OCI-M2 (cell line): ENCODE data around the gene PRKCZ.

Experiments
- DNase-seq: peaks from one replicate; lab custom pipeline; 2025; ENCODE audit not compliant: unreplicated experiment; lab: John Stamatoyannopoulos, UW

Gene PRKCZ

DNA sequence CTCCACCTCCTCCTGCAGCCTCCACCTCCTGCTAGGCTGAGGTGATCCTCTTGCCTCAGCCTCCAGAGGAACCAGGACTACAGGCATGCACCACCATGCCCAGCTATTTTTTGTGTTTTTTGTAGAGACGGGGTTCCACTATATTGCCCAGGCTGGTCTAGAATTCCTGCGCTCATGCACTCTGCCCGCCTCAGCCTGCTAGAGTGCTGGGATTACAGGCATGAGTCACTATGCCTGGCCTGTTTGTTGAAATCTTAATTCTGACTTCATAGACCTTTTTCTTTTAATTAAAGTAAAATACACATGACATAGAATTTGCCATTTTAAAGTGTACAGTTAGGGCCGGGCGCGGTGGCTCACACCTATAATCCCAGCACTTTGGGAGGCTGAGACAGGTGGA, 101.7 kb downstream of the PRKCZ start:
- DNase-seq, result no peak

DNA sequence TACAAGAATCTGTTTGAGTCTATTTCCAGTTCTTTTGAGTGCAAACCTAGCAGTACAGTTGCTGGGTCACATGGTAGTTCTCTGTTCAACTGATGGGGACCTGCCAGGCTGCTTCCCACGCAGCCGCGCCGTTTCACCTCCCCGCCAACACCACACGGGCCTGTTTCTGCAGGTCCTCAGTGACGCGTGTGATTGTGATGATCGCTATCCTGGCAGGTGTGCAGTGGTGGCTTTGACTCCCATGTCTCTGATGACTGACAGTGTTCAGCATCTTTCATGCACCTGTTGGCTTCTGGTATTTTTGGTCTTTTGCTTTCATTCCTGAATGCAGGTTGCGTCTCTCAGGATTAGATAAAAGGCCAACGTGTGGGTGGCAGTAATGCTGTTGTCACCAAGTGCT, 102.7 kb downstream of the PRKCZ start:
- DNase-seq, result no peak

DNA sequence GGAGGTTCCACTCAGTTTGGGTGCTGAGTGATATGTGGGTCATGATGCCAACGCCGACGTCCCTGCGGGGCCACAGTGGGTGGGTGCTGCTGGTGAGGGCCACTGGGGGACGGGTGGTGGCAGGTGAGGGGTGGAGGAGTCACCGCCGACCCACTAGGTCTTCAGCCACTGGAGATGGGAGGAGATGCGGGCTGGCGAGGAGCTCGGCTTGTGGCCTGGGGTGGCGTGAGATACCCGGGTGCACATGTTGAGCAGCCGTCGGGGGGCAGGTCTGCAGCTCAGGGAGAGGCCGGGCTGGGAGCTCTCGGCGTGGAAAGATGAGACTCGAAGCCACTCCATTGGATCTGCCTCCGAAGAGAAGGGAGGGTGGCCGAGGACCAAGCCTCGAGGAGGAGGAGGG, 103.8 kb downstream of the PRKCZ start:
- no peak for DNase-seq

DNA sequence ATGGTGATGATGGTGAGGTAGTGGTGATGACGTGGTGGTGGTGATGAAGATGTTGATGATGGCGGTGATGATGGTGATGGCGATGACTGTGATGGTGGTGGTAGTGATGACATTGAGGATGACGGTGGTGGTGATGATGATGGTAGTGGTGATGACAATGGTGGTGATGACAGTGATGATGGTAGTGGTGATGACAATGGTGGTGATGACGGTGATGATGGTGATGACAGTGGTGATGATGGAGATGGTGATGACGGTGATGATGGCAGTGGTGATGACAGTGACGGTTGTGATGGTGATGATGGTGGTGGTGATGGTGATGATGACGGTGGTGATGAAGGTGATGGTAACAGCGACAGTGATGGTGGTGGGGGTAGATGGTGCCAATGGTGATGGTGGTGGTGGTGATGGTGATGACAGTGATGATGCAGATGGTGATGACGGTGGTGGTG, 105.0 kb downstream of the PRKCZ start:
- DNase-seq, result no peak

GRCh38 chr1:2155788-2156187, 105.6 kb downstream of the PRKCZ start:
- DNase-seq, result no peak

- DNase-seq, result no peak
These were observed 106.7 kb downstream of the PRKCZ start for GRCh38 chr1:2156866-2157265.

DNA sequence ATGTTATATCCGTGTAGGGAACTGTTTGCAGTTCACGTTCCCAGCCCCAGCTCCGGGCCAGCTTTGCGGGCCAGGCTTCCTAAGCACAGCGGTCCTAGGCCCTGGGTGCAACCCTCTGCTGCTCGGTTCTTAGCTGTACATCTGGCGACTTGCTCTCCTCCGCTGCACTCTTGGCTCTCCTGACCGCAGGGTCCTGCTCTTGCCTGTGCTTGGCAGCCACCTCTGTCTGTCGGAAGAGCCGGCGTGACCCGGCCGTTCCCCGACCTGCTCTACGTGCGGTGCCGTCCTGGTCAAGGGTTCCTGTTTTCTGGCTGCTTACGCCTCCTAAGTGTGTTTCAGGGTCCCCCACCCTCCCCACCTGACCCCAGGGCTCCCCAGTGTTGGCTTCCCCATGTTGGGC, 107.6 kb downstream of the PRKCZ start:
- no peak for DNase-seq

DNA sequence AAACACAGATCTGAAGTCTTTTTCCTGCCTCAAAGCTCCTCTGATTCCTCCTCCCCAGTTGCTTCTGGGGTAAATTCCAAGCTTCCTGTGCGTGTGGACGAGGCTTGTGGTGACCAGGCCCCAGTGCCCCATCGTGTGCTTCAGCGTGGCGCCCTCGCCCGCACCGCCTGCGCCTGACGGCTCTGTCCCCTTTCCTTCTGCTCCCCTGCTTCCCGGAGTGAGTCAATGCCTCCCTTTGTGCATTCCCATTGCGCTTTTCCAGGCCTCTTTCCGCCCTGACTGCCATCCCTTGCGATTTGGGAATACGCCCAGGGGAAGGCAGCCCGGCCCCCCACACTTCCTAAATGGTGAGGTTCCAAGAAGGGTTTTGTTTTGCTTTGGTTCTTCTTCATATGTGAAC, 108.1 kb downstream of the PRKCZ start:
- DNase-seq, result no peak

DNA sequence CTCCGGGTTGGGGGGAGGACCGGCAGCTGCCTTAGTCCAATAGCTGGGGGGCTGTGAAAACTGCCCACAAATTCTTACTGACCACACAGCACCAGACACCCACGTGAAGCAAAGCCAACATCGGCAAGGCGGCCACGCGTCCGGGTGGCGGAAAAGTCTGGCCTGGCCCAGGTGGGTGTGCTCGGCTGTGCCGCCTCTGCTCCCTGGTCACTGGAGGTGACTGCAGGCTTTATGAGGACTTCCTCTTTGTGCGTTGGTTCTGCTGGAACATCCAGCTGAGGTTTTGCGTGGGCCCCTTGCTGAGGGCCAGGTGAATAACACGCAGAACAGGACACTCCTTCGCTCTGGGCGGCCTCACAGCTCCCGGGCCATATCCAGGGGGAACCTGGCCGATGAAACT, 108.9 kb downstream of the PRKCZ start:
- no peak for DNase-seq

GRCh38 chr1:2160451-2161300, 110.5 kb downstream of the PRKCZ start:
- DNase-seq, result no peak

DNA sequence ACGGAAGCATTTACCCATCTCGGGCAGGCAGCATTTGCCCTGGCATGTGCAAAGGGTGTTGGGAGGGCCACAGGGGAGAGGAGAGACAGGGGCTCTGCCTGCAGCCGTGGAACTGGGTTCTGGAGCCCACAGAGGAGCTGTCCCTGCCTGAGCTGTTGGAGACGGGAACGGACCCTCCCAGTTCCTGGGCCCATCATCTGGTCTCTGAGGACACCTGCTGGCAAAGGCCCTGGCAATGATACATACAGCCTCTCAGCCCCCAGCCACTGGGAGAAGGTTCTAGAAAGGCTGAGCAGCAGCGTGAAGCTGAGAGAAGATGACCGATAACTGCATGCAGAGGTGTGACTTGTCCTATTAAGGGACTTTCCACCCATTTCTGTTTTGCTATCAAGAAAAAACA, 113.0 kb downstream of the PRKCZ start:
- no peak for DNase-seq

DNA sequence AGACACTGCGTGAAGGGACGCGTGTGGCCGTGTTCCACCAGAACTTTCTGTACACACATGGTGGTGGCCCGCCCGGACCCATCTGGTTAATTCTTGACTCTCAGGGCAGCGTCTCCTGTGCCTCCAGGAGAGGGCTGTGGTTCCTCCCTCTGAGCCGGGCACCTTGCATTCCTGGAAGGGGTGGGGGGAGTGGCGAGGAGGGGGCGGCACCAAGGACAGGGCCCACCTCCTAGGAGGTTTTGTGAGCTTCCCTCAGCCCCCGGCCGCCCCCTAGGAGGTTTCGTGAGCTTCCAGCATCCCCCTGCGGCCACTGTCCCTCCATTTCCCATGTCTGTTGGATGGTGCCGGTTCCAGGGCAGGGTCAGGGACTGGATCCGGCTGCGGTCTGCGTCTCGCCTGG, 115.4 kb downstream of the PRKCZ start:
- no peak for DNase-seq

GRCh38 chr1:2166254-2166653, 116.0 kb downstream of the PRKCZ start:
- no peak for DNase-seq

DNA sequence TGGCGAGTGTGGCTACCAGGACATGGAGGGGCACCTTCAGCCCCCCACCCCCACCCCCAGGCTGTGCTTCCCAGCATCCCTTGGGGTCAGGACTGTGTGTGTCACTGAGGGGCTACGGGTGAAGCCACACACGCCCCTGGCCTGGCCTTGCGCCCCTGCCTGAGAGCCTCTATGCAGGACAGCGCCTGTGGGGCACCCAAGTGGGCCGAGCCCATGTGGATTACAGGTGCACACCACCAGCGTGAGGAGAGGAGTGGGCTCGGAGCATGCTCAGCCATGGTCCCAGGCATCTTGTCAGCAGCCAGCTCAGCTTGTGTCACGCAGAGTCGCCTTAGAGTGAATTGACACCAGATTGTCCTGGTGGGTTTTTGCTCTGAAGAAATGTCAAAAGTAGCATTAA, 116.5 kb downstream of the PRKCZ start:
- no peak for DNase-seq

DNA sequence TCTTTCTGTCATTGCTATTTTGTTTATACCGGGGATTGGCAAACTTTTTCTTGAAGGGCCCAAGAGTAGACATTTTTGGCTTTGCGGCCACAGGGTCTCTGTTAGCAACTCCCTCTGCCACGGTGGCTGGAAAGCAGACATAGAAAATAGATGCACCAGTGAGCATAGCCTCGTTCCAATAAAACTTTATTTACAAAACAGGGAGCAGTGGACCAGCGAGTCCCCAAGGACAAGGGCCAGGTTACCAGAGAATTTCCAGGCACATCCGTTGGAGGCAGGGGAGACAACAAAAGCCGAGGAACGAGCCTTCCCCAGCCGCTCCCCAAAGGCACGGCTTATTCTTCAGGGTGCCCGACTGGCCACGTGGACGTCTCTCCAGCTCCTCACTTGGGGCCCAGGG, 117.9 kb downstream of the PRKCZ start:
- no peak for DNase-seq

GRCh38 chr1:2168535-2168934, 118.3 kb downstream of the PRKCZ start:
- no peak for DNase-seq

DNA sequence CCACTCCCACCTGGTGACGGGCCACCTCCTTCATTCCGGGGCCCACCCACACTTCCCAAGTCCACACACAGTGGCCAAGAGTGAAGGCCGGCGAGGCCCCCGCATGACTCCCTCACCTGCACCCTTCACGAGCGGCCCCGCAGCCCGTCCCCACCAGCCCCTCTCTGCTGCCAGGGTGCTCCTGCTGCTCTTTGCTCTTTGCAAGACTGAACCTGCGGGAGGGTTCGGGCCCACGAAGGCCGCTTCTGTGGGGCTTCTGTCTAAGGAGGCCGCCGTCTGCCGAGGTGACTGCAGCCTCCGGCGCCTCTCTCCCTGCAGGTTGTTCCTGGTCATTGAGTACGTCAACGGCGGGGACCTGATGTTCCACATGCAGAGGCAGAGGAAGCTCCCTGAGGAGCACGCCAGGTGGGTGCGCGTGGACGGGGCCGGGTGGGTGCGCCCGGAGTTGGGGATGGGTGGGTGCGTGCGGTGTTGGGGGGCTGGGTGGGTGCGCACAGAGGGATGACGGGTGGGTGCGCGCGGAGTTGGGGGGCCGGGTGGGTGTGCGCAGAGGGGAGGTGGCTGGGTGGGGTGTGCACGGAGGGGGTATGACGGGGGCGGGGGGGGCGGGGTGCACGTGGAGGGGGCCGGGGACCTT, 119.1 kb downstream of the PRKCZ start:
- no peak for DNase-seq

DNA sequence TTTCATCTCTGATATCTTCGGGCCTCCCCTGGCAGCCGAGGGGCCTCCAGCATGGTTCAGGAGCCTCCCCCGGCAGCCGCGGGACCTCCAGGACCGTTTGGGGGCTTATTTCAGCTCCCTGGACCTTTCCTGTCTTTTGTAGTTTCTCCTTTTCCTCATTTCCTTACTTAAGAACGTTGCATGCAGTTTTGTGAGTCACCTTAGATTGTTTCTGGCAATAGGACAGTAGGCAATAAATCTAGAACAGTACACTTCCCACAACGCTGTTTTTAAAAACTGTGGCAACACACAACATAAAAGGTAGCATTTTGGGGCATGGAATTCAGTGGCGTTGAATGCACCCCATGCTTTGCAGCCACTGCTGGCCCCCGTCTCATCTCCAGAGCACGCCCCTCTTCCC, 120.0 kb downstream of the PRKCZ start:
- no peak for DNase-seq

- no peak for DNase-seq
These were observed 121.8 kb downstream of the PRKCZ start for GRCh38 chr1:2172012-2172411.

GRCh38 chr1:2172551-2173146, 122.4 kb downstream of the PRKCZ start:
- DNase-seq, result no peak

GRCh38 chr1:2173546-2174347, 123.5 kb downstream of the PRKCZ start:
- DNase-seq, result no peak
